Retinal pigment epithelial cell (primary cell): ENCODE data around the gene ATP7B.
"Not testable (repeated sequence)": the region's sequence is repeated elsewhere in the genome, so short reads cannot be mapped to it uniquely, and the experiment has no call there.

Experiments used
- DNase-seq: peaks from one replicate; pipeline ENCODE4 v3.0.0-alpha.2; 2010; ENCODE audit warnings: low read depth
- H3K4me3 ChIP-seq: 2 replicates; pipeline ENCODE4 v1.5.1; 2011; ENCODE audit warnings: mild to moderate bottlenecking, low read length, control low read depth, moderate library complexity
- TF ChIP-seq, protein P1 (sequence below): conservative IDR thresholded peaks from 2 replicates; pipeline ENCODE4 v1.5.1; 2011; ENCODE audit warnings: low read depth, low read length, control low read depth, inconsistent platforms

The ATP7B gene

DNA sequence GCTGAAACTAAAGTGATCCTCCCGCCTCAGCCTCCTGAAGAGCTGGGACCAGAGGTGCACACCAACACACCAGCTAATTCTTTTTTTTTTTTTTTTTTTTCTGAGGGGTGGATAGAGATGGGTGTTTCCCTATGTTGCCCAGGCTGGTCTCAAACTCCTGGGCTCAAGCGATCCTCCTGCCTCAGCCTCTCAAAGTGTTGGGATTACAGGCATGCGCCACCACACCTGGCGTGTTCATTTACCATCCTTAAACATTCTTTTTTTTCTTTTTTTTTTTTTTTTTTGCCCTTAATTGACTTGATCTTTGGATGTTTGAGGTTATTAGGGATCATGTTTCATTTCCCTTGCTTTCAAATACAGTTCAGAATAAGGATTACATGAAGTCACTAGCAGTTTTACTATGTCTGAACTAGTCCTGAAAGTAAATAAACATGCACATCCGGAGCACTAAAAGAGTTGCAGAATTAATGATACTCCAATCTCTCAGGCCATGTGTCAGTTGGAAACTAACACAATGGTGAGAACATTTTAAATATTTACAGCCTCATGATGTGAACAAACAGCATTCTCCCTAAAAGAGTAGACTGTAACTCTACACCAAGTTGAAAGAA is 23.5 kb upstream of the ATP7B start:
- DNase-seq: no peak
- TF ChIP-seq, protein P1, sequence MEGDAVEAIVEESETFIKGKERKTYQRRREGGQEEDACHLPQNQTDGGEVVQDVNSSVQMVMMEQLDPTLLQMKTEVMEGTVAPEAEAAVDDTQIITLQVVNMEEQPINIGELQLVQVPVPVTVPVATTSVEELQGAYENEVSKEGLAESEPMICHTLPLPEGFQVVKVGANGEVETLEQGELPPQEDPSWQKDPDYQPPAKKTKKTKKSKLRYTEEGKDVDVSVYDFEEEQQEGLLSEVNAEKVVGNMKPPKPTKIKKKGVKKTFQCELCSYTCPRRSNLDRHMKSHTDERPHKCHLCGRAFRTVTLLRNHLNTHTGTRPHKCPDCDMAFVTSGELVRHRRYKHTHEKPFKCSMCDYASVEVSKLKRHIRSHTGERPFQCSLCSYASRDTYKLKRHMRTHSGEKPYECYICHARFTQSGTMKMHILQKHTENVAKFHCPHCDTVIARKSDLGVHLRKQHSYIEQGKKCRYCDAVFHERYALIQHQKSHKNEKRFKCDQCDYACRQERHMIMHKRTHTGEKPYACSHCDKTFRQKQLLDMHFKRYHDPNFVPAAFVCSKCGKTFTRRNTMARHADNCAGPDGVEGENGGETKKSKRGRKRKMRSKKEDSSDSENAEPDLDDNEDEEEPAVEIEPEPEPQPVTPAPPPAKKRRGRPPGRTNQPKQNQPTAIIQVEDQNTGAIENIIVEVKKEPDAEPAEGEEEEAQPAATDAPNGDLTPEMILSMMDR: no peak
- H3K4me3 ChIP-seq: no peak overlapping the region

GRCh38 chr13:52033039-52033438 is 21.8 kb upstream of the ATP7B start:
- no peak for DNase-seq
- H3K4me3 ChIP-seq: no peak overlapping the region
- TF ChIP-seq, protein P1: no peak

DNA sequence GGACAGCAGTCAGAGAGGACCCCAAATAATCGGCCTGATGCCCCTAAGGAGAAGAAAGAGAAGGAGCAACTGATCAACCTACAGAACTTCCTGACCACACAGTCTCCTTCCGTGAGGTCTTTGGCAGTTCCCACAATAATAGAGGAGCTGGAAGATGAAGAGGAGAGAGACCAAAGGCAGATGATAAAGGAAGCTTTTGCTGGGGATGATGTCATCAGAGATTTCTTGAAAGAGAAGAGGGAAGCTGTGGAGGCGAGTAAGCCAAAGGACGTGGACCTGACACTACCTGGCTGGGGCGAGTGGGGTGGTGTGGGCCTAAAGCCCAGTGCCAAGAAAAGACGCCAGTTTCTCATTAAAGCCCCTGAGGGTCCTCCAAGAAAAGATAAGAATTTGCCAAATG is 19.2 kb upstream of the ATP7B start:
- not testable (repeated sequence) for H3K4me3 ChIP-seq, DNase-seq

DNA sequence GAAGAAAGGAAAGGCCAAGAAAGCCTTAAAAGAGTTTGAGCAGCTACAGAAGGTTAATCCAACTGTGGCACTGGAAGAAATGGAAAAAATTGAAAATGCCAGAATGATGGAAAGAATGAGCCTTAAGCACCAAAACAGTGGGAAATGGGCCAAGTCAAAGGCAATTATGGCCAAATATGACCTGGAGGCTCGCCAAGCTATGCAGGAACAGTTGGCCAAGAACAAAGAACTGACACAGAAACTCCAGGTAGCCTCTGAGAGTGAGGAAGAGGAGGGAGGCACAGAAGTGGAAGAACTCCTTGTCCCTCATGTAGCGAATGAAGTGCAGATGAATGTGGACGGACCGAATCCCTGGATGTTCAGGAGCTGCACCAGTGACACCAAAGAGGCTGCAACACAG is 18.3 kb upstream of the ATP7B start:
- TF ChIP-seq, protein P1: no peak
- no peak for DNase-seq

GRCh38 chr13:52027832-52028231 is 16.6 kb upstream of the ATP7B start:
- DNase-seq: no peak
- no peak overlapping the region for H3K4me3 ChIP-seq
- TF ChIP-seq, protein P1: no peak

More for the DNA sequence above, 18.3 kb upstream of the ATP7B start:
- no peak overlapping the region for H3K4me3 ChIP-seq

DNA sequence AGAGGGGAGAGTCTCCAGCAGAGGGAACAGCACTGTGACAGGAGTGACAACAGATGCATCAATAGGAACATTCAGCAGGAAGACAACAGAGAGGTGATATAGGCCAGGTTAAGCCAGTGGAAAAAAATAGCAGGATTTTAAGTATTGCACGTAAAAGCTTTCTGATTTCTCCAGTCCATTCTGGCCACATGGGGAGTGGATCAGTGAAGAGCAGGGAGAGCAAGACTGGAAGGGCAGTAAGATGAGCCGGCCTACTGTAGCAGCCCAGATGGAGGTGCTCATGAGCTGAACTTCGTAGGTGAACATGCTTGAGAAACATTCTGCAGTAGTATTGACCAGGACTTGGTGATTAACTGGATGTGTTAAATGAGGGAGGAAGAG is 15.0 kb upstream of the ATP7B start:
- DNase-seq: no peak
- TF ChIP-seq, protein P1: no peak
- H3K4me3 ChIP-seq: no peak overlapping the region

DNA sequence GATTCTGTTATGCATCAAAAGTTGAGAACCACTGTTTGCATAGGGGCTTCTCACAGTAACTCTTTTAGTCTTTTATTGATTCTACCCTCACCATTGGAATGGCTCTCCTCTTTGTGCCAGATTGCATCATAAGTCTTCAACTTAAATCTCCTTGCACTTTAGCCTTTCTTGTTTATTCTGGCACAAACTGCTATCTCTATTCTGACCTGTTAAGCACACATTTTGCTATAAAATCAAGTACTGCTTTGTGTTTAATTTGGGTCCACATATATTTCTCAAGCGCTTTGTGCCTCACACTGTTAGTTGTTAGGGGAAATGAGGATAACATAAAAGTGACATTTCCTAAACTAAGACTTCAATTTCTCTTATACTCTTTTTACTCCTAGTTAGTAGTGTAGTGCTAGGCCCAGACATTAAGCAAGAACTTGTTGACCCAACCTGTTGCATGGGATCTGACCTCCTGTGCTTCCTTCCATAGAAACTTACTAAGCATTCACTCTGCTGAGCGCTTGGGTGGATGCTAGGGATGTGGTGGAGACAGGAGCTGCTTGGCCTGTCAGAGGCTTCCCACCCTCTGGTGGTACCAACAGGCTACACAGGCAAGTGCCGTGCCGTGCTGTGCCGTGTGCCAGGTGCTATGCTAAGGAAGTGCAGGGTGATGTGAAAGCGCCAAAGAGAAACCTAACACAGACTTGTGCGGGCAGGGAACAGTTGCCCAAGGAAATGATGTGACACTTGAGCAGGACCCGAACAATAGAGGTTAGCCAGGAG is 14.4 kb upstream of the ATP7B start:
- TF ChIP-seq, protein P1: no peak
- no peak for DNase-seq
- no peak overlapping the region for H3K4me3 ChIP-seq
